Activated CD8-positive, alpha-beta T cell treated with anti-CD3 and anti-CD28 coated beads for 36 hours (primary cell): ENCODE results near the gene CLEC16A. TPM values are rescaled to one million over a fixed set of nuclear protein-coding genes. Genes with fewer than 3 reads are reported as not detected.
A peak's percentile ranks its signal among the peaks of the same experiment; 100 is the strongest.

ENCODE experiments used
- ATAC-seq: fragments of 200-7000 bp; cut with Tn5 transposase; one replicate; pipeline ENCODE4 v1.10.0; 2021; ENCODE audit warnings: mild to moderate bottlenecking, moderate library complexity
- CTCF ChIA-PET: fragments of 350-600 bp; sonication (Branson Sonifier 250); formaldehyde crosslinking; loops from one replicate; lab custom pipeline; 2021; ENCODE audit warnings: antibody characterized with exemption; lab: Charles Lee
- POLR2A ChIA-PET: fragments of 350-600 bp; sonication (Branson Sonifier 250); formaldehyde crosslinking; loops from one replicate; lab custom pipeline; 2021; ENCODE audit warnings: antibody characterized with exemption; lab: Charles Lee
- DNase-seq: peaks from one replicate; pipeline ENCODE4 v3.0.0-alpha.2; 2020
- H3K27ac Mint-ChIP-seq: one replicate; pipeline ENCODE4 v1.8.0; 2021; ENCODE audit warnings: mild to moderate bottlenecking, mixed read lengths
- H3K27me3 Mint-ChIP-seq: one replicate; pipeline ENCODE4 v1.8.0; 2021; ENCODE audit warnings: mixed read lengths
- H3K36me3 Mint-ChIP-seq: one replicate; pipeline ENCODE4 v1.8.0; 2021; ENCODE audit warnings: low read depth, mixed read lengths
- H3K4me1 Mint-ChIP-seq: one replicate; pipeline ENCODE4 v1.8.0; 2021; ENCODE audit warnings: low read depth, mixed read lengths
- H3K4me3 Mint-ChIP-seq: one replicate; pipeline ENCODE4 v1.8.0; 2021; ENCODE audit warnings: mild to moderate bottlenecking, moderate library complexity, mixed read lengths
- H3K9me3 Mint-ChIP-seq: one replicate; pipeline ENCODE4 v1.8.0; 2021; ENCODE audit warnings: mixed read lengths
- CTCF ChIP-seq: fragments of 200-600 bp; IDR thresholded peaks from one replicate; pipeline ENCODE4 v1.8.0; 2022; ENCODE audit warnings: antibody characterized with exemption, mild to moderate bottlenecking
- intact Hi-C: fragments of 100-400 bp; cut with micrococcal nuclease; formaldehyde crosslinking; loops from one replicate; pipeline ENCODE4 v1.10.0; 2022
- total RNA-seq, 2 experiments: library from RNA; stranded (reverse); gene quantifications; one replicate each; pipeline ENCODE4 v1.2.3, GENCODE V29; 2021

The CLEC16A gene
- total RNA-seq, 2 experiments from 2014 or later, result 20.4 to 21.7 TPM

- TF ChIP-seq CTCF, result no peak
- Mint-ChIP-seq H3K4me3 (no peak overlapping the region), H3K4me1 (peaks cover 13% of the 10 kb centered on the region), H3K9me3 (peaks cover 24% of the 10 kb centered on the region), H3K27ac (no peak overlapping the region), H3K27me3 (no peaks in the 10 kb centered on the region), H3K36me3 (peaks cover 10% of the 10 kb centered on the region)
- intact Hi-C loops, result no loop called here
- DNase-seq (no peak), ATAC-seq (no peak)
- ChIA-PET POLR2A (interaction anchor here (1.0 to 1.2 kb wide), 2 partner anchors 10 to 39 kb away, joined by 3 read pairs; no protein-coding TSS in a partner anchor), CTCF (interaction anchor here (0.6 to 2.1 kb wide), 3 partner anchors 10 to 161 kb away, joined by 3 to 8 read pairs (median 4); no protein-coding TSS in a partner anchor)
Measured at GRCh38 chr16:11213373-11213772, 269.0 kb downstream of the CLEC16A start.

GRCh38 chr16:11213799-11214198, 269.4 kb downstream of the CLEC16A start:
- Mint-ChIP-seq H3K4me3 (no peak overlapping the region), H3K27ac (no peak overlapping the region), H3K27me3 (no peaks in the 10 kb centered on the region), H3K36me3 (peaks cover 13% of the 10 kb centered on the region), H3K9me3 (peaks cover 27% of the 10 kb centered on the region), H3K4me1 (peaks cover 16% of the 10 kb centered on the region)
- ATAC-seq (no peak), DNase-seq (no peak)
- ChIA-PET POLR2A (interaction anchor here (1.0 to 1.2 kb wide), 2 partner anchors 10 to 38 kb away, joined by 3 read pairs; no protein-coding TSS in a partner anchor), CTCF (interaction anchor here (0.6 to 2.1 kb wide), 3 partner anchors 9 to 161 kb away, joined by 3 to 8 read pairs (median 4); no protein-coding TSS in a partner anchor)
- no peak for TF ChIP-seq CTCF
- intact Hi-C loops, result no loop called here

- no peak overlapping the region for H3K4me3 Mint-ChIP-seq
- TF ChIP-seq CTCF, result no peak
- H3K27ac Mint-ChIP-seq, result no peak overlapping the region
- intact Hi-C loops, result no loop called here
- ChIA-PET CTCF (interaction anchor here (1.6 kb wide), 1 partner anchor 16 kb away, joined by 5 read pairs; no protein-coding TSS in a partner anchor), POLR2A (interaction anchor here (0.8 to 1.3 kb wide), 3 partner anchors 9 to 17 kb away, joined by 3 to 4 read pairs (median 3); no protein-coding TSS in a partner anchor)
- ATAC-seq (no peak), DNase-seq (no peak)
- peaks cover 19% of the 10 kb centered on the region for H3K4me1 Mint-ChIP-seq
- H3K27me3 Mint-ChIP-seq, result no peaks in the 10 kb centered on the region
- peaks cover 13% of the 10 kb centered on the region for H3K36me3 Mint-ChIP-seq
- H3K9me3 Mint-ChIP-seq, result peaks cover 32% of the 10 kb centered on the region
Measured at GRCh38 chr16:11215935-11216556, 271.7 kb downstream of the CLEC16A start.

GRCh38 chr16:11217651-11218603, 273.6 kb downstream of the CLEC16A start:
- Mint-ChIP-seq H3K4me3 (no peak overlapping the region), H3K9me3 (peaks cover 32% of the 10 kb centered on the region), H3K4me1 (peaks cover 24% of the 10 kb centered on the region), H3K27me3 (no peaks in the 10 kb centered on the region), H3K27ac (peak overlapping the region; percentile 5), H3K36me3 (peaks cover 13% of the 10 kb centered on the region)
- no peak for ATAC-seq
- ChIA-PET CTCF (interaction anchor here (0.8 to 2.9 kb wide), 31 partner anchors 11 to 314 kb away, joined by 3 to 50 read pairs (median 4); partner anchors contain the start of gene SOCS1), POLR2A (interaction anchor here (0.7 to 1.5 kb wide), 8 partner anchors 9 to 135 kb away, joined by 3 to 8 read pairs (median 4); no protein-coding TSS in a partner anchor)
- no peak for TF ChIP-seq CTCF
- intact Hi-C loops, result no loop called here
- DNase-seq, result no peak
